T-helper 1 cell treated with Interleukin-12 subunit alpha and Interleukin-12 subunit beta and Interleukin-4 antibody, amounts not matched to agents 30 ng/mL and 1 ng/mL, for 36 hours (primary cell): ENCODE data around the gene EIF2B5. TPM values are rescaled to one million over a fixed set of nuclear protein-coding genes. Genes with fewer than 3 reads are reported as not detected.
"Not testable (repeated sequence)": the region's sequence is repeated elsewhere in the genome, so short reads cannot be mapped to it uniquely, and the experiment has no call there.

Source experiments
- intact Hi-C: fragments of 100-400 bp; cut with micrococcal nuclease; formaldehyde crosslinking; loops from one replicate; pipeline ENCODE4 v1.15.1; 2024
- total RNA-seq: library from RNA; stranded (reverse); gene quantifications from 2 replicates; pipeline ENCODE4 v1.2.3, GENCODE V29; 2022

EIF2B5 gene
- total RNA-seq, 1 donor from 2014 or later: 57.4 TPM

DNA sequence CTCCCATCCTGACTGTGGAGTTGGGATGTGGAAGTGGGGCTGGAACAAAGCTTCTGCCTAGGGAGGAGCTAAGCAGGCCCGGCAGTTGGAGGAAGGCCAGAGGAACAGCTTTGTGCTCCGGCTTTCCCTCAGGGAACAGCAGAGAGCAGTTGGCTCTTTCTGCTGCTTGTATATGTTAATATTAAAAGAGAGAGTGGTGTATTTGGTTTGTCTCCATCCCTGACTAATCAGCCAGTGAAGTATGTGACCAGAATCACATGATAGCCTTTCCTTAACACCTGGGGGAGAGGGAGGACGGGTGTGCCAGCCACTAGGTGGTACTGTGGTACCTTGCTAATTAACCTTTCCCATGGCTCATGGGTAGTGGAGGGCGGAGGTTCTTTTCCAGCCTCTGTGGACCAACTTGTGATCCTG, 10.0 kb downstream of the EIF2B5 start:
- intact Hi-C loops: loop anchor here (1.0 kb wide), 1 partner anchor 105 kb away; no protein-coding TSS in a partner anchor

DNA sequence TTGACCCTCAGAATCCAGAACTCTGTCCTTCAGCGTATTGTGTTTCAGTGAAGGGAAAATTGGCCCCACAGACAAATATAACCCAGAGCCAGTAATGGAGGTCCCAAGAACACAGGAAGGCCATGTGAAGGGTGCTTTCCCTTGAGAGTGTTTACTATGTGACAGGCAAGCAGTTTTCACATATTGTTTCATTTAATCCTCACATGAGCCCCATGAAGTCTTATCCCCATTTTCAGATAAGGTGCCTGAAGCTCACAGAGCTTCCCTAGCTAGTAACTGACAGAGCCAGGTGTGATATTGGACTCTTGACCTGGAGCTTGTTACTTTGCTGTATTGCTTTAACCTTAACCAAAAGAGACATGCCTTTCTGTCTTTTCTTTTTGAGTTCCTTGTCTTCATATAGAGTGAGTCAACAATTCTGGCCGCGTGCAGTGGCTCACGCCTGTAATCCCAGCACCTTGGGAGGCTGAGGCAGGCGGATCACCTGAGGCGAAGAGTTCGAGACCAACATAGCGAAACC, 10.7 kb downstream of the EIF2B5 start:
- intact Hi-C loops: loop anchor here (1.0 kb wide), 1 partner anchor 104 kb away; no protein-coding TSS in a partner anchor

DNA sequence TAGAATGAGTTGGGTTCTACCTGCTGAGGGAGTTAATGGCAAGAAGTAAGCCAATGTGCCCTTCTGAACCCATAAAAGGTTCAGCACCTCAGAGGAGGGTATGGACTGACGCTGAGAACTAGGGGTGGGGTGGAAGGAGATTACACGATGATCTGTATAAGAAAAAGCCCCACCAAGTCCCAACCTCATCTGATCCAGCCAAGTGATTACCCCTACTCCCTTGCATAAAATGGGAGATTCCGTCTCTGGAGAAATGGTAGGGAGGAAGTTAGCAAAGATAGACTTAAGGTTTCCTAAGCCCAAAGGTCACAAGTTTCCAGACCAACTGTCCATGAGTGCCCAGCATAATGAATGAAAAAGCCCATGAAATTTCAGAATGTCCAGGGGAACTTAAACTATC, 12.9 kb downstream of the EIF2B5 start:
- intact Hi-C loops: no loop called here

DNA sequence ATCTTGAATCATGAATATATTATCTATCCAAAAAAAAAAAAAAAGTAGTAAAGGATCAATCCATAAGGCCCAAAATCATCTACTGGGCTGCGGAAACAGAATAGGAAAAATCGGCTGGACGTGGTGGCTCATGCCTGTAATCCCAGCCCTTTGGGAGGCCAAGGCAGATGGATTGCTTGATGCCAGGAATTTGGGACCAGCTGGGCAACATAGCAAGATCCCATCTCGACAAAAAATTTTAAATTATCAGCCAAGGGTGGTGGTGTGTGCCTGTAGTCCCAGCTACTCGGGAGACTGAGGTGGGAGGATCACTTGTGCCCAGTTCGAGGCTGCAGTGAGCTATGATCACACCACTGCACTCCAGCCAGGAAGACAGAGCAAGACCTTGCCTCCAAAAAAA, 14.0 kb downstream of the EIF2B5 start:
- intact Hi-C loops: no loop called here

DNA sequence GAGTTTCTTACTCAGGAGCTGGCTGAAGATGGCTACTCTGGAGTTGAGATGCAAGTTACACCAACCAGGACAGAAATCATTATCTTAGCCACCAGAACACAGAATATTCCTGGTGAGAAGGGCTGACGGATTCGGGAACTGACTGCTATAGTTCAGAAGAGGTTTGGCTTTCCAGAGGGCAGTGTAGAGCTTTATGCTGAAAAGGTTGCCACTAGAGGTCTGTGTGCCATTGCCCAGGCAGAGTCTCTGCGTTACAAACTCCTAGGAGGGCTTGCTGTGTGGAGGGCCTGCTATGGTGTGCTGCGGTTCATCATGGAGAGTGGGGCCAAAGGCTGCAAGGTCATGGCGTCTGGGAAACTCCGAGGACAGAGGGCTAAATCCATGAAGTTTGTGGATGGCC, 14.6 kb downstream of the EIF2B5 start:
- intact Hi-C loops: not testable (repeated sequence)

DNA sequence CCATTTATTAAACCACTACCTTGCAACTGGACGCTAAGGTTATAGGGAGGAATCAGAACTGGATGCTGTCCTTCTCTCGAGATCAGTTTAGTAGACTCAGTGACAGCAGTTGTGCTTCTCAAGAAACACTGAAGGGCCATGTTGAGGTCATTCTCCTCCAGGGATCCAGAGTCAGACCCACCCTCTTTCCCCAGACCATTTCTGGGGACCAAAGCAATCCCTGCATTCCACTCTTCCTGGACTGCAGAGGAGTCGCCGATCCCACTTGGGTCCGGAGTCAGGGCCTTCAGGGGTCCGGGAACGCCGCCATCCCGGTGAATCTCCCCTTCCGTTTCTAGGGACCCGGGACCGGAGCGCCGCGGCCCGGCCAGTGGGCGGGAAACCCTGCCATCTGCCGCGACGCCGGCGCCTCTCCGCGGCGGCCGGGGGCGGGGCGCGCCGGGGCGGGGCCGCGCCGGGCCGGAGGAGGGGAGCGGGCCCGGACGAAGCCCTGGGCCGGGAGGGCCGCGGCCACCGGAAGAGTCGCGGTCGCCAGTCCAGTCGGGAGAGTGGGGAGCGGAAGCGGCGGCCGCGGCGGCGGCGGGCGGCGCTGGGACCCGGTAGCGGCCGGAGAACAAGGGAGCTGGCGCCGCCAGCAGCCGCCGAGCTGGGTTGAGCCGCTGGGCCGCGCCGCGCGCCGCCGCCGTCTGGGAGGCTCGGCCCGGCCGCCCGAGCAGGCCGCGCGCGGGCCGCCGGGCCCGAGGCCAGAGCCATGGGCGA, 19.9 kb downstream of the EIF2B5 start, which contains the start of gene DVL3:
Gene DVL3, plus strand, starts transcription at position 493 of the 759 bp plus-strand sequence. Its CDS starts 259 bp downstream, at position 752.
- intact Hi-C loops: loop anchor here (1.0 to 5.0 kb wide), 5 partner anchors 20 to 273 kb away; partner anchors contain the start of genes ABCC5, ABCF3, EIF2B5 and PARL

DNA sequence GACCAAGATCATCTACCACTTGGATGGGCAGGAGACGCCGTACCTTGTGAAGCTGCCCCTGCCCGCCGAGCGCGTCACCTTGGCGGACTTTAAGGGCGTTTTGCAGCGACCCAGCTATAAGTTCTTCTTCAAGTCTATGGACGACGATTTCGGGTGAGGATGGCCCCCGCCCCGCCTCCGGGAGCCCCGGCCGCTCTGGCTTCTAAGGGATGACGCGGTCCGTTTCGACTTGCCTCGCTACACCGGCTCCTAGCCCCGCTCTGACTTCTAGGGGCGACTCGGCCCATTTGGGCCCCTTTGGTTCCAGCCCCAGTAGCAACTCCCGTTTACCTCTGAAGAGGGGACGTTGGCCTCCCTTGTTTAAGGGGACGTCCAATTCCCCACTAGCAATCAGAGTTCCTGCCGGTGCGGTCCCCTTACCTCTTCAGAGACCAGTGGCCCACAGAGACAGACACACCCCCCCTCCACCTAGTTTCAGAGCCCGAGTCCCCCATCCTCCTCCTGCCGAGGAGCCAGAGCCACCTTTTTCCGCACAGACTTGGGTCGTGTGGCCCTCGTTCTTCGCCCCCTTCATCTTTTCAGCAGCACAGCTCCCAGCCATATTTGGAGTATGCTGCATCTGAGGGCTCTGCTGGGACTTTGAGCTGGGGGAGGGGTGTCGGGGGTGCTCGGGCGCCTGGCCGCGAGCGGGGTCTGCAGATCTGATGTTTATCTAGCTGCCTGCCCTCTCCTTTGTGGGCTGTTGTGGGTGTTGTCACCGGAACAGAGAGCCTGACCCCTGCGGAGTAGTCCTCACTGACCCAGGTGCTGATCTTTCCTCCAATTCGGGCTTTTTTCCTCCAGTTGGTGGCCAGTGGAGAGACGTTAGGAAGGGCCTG, 20.7 kb downstream of the EIF2B5 start:
- intact Hi-C loops: loop anchor here (1.0 to 5.0 kb wide), 6 partner anchors 18 to 274 kb away; partner anchors contain the start of genes ABCC5, ABCF3, AP2M1 and EIF2B5

DNA sequence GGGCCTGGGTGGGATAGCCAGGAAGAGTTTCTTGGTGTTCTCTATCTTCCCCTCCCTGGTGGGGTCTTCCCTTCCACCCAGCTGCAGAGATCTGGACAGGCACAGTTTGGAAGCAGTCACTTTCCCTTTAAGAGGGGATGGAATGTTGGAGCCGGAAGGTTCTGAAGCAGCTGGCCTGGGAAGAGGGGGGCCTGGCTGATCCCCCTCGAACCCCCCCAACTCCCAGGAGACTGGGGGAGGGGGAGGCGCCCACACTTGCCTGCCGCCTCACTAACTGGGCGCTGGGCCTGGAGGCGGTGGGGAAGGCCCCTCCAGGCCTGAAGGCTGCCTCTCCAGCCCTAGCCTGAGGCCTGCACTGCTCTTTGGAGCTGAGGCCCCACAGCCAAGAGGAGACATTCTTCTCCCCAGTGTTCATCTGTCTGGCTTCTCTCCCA, 21.4 kb downstream of the EIF2B5 start:
- intact Hi-C loops: loop anchor here (1.0 to 5.0 kb wide), 2 partner anchors 18 to 274 kb away; partner anchors contain the start of genes AP2M1 and PARL

DNA sequence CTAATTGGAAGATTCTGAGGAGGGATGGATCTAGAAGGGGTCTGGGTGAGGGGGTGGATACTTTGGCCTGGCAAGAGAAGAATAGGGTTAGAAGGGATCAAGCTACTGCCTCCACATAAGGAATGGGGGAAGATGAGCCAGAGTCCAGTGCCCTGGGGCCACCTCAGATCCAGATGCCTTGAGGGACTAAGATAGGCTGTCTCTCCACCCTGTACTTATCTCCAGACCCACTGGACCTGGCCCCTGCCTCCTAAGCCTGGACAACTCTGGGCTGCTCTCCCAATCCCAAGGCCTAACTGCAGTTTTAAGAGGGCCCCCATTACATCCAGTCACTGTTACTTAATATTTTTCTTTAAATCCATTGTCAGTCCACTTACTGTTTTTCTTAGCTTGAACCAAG, 22.0 kb downstream of the EIF2B5 start:
- intact Hi-C loops: loop anchor here (5.0 kb wide), 1 partner anchor 275 kb away; the partner anchor contains the start of gene PARL

DNA sequence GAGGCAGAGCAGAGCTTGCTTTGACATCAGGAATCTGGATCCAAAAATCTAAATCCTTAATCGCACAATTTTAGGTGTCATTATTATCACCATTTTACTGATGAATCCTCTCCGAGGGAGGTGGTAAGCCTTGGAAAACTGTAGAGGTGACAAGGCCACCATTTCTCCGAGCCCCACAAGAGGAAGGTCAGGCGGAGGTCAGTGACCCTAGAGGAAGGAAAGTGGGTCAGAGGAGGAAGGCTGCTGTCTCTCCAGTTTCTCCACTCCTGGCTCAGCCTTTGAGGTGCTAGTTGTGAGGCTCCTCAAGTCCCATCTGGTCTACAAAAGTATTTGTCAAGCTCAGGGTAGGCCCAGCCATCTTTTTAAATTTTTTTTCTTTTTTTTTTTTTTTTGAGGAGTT, 23.2 kb downstream of the EIF2B5 start:
- intact Hi-C loops: loop anchor here (5.0 kb wide), 1 partner anchor 276 kb away; the partner anchor contains the start of gene PARL

DNA sequence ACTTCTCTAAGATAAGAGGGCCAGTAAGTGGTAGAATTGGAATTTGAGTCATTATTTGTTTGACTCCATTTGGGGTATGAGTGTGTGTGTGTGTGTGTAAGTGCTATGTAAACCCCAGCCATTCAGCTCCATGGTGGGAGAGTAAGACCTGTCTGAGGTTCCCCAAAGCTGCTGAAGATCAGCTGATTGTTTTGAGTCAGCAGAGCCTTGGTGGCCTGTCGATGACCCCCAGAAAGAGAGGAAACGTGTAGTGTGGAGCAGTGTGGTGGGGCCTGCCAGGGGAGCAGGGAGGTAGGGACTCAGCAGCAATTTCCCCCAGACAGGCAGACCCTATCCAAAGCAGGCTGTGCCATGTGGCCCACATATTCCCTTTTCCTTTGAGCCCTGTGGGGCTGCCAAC, 25.3 kb downstream of the EIF2B5 start:
- intact Hi-C loops: no loop called here

DNA sequence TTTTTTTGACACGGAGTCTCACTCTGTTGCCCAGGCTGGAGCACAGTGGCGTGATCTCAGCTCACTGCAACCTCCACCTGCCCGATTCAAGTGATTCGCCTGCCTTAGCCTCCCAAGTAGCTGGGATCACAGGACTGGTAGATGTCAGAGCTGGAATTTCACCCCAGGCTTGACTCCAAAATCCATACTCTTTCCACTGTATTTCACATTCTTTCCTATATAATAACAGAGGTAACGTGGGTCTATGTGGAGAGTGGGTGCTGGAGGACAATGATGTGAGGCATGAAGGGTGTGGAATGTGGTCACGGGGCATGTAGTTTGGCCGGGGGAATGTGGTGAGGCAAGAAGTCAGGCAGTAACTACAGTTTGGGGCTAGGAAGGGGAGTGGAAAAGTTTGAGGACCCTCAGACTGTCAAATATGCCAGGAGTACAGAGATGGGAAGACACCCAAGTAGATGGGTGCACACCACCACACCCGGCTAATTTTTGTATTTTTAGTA, 27.5 kb downstream of the EIF2B5 start:
- intact Hi-C loops: not testable (repeated sequence)

DNA sequence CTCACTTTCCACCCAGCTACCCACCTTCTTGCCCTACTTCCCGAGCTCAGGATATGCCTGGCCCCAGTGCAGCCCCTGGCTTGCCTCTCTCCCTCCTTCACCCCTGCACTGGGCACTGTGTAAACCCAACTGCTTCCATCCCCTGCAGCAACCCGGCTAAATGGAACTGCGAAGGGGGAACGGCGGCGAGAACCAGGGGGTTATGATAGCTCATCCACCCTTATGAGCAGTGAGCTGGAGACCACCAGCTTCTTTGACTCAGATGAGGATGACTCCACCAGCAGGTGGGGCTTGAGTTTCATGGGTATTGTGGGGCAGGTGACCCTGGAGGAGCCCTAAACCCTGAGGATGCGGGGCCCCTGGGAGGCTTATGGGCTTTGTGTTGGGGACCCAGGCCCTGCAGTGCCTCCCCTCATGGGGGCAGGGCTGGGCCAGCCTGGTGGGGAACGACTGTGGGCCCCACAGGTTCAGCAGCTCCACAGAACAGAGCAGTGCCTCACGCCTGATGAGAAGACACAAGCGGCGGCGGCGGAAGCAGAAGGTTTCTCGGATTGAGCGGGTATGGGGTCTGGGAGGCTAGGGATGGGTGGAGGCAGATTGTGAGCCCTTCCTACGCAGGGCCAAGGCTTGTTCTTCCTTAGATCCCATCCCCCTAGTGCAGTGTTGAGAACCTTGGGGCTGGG, 29.6 kb downstream of the EIF2B5 start:
- intact Hi-C loops: no loop called here

DNA sequence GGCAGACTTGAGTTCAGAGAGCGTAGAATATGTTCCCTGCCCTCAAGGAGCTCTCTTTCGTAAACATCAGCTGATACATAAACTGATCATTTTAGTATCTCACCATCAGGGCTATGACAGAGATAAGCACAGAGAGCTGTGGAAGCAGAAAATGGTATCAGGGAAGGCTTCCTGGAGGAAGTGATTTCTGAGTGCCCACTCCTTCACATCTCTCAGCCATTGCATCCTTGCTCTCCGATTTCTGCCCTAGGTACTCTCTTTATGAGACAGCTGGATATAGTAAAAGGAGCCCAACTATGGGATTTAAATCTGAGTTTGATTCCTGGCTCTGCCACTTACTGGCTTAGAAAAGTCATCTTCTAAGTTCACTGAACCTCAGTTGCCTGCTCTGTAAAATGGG, 30.4 kb downstream of the EIF2B5 start:
- intact Hi-C loops: no loop called here

DNA sequence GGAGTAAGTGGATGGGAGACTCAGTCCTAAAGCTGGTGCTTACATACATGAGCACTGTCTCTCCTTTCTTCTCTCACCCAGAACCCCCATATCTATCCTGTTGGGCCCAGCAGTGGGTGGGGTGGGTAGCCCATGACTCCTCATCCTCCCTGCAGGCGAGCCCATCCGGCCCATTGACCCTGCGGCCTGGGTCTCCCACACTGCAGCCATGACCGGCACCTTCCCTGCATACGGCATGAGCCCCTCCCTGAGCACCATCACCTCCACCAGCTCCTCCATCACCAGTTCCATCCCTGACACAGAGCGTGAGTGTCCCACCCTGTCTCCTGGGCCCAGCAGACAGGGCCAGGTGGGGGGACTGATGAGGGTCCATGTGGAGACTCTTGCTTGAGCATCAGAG, 31.5 kb downstream of the EIF2B5 start:
- intact Hi-C loops: no loop called here

DNA sequence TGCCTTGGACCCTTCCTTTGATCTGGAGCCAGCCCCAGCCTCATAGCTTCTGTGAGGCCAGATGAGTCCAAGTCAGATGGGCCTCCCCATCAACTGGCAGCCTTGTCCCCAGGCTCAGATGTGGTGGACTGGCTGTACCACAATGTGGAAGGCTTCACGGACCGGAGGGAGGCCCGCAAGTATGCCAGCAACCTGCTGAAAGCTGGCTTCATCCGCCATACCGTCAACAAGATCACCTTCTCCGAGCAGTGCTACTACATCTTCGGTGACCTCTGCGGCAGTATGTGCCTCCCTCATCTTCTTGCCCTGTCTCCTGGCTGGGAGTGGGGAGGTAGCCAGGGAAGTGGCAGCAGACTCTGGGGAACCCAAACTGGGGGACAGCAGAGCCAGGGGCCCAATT, 32.6 kb downstream of the EIF2B5 start:
- intact Hi-C loops: no loop called here

DNA sequence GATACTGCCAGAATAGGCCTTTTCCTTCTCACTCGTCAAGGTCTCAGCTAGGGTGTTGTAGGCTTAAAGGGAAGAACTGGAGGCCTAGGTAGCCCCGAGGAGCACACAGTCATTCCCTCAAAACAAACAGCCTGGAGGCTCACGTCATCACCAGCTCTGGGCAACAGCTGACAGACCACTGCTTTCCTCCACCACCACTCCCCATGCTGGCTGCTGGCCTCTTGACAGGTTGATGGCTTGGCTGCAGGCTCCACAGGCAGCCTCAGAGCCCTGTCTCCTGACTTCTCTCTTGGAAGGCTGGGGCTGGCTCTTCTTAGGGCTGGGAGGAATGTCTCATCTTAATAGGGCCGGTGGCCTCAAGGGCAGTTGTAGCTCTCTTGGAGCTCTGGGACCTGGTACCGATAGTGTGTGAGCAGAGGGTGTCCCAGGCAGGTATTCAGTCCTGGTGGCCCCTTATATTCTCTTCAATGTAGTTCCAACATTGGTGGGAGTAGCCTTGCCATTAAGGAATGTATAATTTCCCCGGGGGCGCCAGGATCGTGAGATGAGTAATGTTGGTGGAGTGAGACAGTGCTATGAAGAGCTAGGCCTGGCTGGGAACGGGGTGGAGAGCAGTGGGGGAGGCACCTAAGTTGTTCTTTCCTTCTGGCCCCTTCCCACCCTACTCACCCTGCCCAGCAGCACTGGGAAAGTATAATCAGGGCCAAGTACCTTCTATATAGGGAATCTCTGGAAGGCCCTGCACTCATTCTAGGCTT, 33.4 kb downstream of the EIF2B5 start:
- intact Hi-C loops: no loop called here

DNA sequence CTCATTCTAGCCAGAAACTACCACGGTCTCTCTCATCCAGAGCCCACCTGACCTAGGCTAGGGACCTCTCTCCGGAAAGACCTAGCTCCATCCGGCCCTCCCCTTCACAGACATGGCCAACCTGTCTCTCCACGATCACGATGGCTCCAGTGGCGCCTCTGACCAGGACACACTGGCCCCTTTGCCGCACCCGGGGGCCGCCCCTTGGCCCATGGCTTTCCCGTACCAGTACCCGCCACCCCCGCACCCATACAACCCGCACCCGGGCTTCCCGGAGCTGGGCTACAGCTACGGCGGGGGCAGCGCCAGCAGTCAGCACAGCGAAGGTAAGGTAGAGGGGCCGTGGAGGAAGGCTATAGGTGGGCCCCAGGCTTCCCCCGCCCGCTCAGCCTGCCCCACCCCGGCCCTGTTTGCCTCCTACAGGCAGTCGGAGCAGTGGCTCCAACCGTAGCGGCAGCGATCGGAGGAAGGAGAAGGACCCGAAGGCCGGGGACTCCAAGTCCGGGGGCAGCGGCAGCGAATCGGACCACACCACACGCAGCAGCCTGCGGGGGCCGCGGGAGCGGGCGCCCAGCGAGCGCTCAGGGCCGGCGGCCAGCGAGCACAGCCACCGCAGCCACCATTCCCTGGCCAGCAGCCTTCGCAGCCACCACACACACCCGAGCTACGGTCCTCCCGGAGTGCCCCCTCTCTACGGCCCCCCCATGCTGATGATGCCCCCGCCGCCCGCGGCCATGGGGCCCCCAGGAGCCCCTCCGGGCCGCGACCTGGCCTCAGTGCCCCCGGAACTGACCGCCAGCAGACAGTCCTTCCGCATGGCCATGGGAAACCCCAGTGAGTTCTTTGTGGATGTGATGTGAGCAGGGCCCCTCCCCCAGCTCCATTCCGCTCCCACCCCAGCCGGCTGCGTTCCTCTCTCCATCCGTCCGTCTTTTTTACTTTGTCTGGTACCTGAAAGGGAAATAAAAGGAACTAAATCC, 35.0 kb downstream of the EIF2B5 start:
- intact Hi-C loops: loop anchor here (5.0 to 10.0 kb wide), 2 partner anchors 473 to 1325 kb away; partner anchors contain the start of genes TMEM41A and YEATS2
